Sigmoid colon (tissue), 3 donors: ENCODE data around the gene NUP214.

Source experiments
- POLR2A ChIP-seq, 2 donors: fragments of 450-650 bp; IDR thresholded peaks; one replicate each; pipeline ENCODE4 v1.6.1; 2016; ENCODE audit warnings: antibody characterized with exemption in 2 of 2, mild to moderate bottlenecking in 2 of 2, moderate library complexity in 2 of 2
- TF ChIP-seq, protein P1 (sequence below), 4 experiments: fragments of 450-650 bp in 3 of 4; fragments of 200-600 bp in 1 of 4; IDR thresholded peaks; one replicate each; pipeline ENCODE4 v1.5.1; 2016 to 2019; ENCODE audit warnings: antibody characterized with exemption in 4 of 4, mild to moderate bottlenecking in 3 of 4, moderate library complexity in 2 of 4

GRCh38 chr9:131206495-131206894 lies 81.1 kb downstream of the NUP214 start:
- TF ChIP-seq, protein P1, sequence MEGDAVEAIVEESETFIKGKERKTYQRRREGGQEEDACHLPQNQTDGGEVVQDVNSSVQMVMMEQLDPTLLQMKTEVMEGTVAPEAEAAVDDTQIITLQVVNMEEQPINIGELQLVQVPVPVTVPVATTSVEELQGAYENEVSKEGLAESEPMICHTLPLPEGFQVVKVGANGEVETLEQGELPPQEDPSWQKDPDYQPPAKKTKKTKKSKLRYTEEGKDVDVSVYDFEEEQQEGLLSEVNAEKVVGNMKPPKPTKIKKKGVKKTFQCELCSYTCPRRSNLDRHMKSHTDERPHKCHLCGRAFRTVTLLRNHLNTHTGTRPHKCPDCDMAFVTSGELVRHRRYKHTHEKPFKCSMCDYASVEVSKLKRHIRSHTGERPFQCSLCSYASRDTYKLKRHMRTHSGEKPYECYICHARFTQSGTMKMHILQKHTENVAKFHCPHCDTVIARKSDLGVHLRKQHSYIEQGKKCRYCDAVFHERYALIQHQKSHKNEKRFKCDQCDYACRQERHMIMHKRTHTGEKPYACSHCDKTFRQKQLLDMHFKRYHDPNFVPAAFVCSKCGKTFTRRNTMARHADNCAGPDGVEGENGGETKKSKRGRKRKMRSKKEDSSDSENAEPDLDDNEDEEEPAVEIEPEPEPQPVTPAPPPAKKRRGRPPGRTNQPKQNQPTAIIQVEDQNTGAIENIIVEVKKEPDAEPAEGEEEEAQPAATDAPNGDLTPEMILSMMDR (IDR thresholded peaks at IDR 0.05) = no peak
- TF ChIP-seq POLR2A (IDR thresholded peaks at IDR 0.05) = no peak
